HG02763 (cell line): ENCODE data around the gene CACNA1E.

ENCODE experiments used
- ATAC-seq: cut with Tn5 transposase; IDR thresholded peaks from one replicate; pipeline ENCODE4 v1.9.1; 2021; ENCODE audit warnings: mild to moderate bottlenecking, moderate library complexity; ENCODE audit not compliant: unreplicated experiment

CACNA1E gene

DNA sequence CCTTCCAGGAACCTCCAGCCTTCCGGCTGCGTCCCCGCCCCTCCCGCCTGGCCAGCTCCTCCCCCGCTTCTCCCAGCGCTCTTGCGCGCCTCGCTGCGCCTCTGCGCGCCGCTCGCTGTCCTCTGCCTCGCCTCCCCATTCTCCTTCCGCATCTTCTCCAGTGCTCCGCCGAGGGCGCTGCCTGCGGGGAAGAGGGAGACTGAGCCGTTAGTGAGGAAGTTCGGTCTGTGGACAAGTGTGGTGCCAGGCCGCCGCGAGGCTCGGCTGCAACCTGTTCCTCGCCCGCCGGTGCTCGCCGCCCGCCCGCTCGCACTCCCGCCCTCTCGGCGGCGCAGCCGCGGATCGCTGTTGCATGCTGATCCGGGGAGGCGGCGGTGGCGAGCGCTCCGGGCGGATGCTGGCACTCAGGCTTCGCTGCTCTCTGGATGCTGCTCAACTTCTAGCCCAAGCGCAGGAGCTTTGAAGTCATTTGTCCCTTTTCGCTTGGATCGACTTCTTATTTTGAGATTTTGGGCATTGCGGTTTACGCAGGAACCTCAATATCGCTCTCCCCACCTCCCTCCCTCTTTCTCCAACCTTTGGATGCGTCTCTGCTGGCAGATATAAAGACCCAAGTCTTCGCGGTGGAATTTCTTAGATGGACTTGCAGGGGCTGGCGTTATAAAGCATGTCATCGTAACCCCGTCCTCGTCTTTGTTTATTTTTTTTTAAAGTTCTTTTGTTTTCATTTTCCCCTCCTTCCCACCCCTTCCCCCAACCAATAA, 614 bp upstream of the CACNA1E start:
- ATAC-seq = peak; percentile 52

DNA sequence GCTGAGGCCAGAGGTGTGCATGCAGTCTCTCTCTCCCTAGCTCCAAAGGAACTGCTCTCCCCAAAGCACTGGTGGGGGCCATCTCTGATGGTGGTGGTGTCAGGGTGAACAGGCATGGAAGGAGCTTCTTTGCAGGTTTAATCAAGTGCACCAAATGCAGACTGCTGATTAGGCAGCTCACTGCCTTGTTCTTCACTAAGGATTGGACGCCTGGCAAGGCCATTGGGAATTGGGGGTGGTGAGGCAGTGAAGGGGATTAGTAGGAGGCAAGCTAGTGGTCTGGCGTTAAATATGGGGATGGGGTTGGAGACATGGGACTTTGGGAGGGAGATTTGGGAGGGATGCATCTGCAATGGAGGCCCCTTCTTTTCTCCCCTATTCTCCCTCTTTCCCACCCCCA, 1.5 kb downstream of the CACNA1E start:
- ATAC-seq = no peak

DNA sequence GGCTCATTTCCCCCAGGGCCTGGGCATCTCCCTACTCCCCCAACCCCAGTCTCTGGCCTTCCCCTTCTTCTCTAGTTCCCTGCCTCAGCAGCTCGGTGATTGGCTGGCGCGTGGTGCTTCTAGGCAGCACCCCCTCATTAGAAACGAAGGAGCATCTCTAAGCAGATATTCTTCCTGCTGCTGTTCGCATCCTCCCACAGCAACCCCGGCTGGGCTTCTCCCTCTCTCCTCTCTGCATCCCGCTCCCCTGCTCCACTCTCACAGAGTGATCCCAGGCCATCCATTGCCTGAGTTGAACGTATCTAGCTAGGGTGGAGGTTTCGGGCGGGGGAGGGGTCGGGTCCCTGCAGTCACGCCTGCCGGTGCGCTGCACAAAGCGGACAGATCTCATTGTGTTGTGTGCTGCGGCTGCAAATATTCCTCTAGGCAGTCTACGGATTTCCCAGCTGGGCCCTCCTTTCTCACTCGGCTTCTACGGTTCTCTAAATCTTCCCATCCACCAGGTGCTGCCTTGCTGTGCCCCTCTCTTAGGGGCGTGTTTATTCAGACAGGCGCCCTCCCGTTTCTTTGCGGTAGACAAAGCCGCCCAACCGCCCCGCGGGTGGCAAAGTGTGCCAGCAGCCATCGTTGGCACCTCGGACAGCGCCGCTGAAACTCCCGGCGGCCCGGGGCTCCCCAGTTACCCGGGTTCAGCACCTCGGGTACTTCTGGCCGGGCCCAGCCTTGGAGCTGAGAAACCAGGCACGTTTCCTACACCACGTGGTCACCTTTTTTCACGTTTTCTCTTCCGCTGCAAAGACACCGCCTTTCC, 2.2 kb downstream of the CACNA1E start:
- ATAC-seq = peak; percentile 47

DNA sequence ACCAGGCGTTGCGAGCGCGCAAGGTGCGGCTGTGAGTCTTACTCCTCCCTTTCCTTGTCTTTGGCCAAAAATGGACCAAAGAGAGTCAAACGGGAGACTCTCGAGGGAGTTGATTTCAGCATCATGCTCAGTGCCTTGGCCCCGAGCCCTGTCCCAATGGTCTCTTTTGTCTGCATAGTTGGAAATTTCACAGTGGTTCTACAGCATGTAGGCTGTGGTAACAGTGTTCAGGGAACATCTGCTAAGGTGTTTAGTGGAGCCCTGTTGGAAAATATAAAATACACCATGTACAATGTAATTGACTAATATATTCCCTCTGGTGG, 2.7 kb downstream of the CACNA1E start:
- no peak for ATAC-seq

DNA sequence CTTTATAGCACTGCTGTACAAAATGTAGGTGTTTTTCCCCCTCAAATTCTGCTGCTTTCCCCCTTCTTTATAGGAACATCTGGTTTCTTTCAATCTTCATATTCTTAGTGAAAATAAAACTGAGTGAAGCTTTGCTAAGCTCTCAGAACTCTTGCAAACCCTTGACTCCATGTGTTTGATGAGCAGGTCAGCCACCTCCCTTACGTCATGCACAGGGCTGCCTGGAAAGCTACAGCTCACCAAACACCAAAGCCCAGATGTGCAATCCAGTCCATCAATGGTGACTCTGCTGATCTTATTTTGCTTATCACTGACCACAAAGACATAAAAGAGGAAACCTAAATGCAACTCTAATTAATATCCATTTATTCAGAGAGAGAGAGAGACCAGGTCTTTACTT, 5.5 kb downstream of the CACNA1E start:
- no peak for ATAC-seq

DNA sequence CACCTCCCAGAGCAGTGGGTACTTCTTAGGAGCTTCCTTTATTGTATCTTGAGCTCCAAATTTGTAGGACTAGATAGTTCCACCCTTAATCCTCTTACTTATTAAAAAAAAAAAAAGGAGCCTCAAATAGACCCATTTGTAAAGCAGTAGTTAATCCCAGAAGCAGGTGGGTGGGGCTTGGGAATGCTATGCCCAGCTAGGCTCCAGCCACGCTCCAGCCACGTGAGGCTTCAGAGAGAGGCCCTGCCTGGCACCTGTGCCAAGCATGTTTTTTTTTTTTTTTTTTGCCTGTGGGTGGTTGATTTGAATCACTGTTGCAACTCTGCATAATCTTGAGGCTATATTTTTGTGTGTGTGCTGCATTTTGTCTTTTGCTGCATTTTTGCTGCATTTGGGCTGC, 7.0 kb downstream of the CACNA1E start:
- no peak for ATAC-seq

DNA sequence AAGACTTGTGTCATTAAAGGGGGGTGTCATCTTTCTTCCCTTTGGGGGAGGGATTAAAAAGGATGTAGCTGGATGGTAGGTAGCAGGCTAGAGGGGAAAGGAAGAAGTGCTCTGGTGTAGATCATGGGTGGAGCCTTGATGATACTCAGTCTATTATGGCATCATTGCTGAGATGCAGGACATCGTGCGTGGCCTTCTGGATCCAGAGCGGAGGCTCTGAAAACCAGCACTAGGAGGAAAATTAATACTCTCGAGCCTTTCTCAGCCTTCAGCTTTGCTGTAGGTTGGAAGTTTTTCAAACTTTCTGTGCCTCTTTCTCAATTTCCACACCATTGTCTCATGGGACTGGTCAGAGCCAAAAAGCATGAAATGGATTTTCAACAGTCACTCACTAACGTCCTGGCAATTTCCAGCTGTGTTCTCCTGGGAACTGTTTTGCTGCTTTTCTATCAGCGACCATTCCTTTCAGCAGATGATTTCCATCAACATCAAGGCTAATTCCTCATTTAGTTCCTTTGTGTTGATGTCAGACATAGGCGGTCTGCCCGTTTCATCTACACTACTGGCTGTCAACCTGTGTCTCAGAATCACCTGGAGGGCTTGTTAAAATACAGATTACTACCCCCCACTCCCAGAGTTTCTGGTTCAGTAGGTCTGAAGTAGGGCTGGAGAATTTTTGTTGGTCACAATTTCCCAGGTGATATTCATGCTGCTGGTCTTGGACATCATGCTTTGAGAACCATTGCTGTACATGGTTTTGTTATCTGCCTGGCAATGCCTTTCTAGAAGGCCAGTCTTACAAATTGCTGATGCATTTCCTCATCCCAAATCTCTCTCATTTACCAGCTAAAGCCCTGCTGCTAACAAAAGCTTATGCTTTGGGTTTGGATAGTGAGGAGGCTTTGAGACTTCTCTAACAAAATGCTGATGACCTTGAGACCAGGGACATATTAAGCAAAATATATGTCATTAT, 7.7 kb downstream of the CACNA1E start:
- no peak for ATAC-seq

DNA sequence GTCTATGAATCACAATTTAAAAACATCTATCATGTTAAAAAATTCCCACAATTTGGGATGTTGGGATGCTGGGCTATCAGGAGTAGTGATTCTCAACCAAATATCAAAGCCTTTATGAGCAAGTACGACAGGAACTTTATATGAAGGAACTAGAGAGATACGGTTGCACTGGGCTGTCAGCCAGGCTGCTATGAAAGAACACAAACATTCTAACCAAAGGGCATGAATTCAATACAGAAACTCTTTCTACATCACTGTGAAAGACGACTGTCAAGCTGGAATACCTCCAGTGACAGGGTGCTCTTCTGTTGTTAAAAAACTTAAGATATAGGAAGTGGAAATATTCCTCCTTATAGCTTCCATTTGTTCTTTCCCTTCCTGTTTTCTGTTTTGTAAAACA, 9.8 kb downstream of the CACNA1E start:
- no peak for ATAC-seq

DNA sequence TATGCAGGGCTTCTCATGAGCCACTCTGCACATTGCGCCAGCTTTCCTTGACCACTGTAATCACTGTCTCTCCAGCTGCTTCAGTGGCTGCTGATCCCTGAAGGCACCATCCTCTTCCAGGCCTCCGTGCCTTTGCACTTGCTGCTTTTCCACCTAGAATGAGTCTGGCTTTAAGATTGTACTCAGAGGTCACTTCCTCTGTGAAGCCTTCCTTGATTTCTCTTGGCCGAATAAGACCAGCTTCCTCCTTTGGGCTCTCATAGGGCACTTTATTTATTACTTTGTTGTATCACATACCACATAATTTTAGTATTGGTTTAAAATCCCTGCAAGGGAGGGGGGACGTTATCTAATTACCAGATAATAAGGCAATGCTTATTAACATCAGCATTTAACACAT, 10.6 kb downstream of the CACNA1E start:
- ATAC-seq = no peak

DNA sequence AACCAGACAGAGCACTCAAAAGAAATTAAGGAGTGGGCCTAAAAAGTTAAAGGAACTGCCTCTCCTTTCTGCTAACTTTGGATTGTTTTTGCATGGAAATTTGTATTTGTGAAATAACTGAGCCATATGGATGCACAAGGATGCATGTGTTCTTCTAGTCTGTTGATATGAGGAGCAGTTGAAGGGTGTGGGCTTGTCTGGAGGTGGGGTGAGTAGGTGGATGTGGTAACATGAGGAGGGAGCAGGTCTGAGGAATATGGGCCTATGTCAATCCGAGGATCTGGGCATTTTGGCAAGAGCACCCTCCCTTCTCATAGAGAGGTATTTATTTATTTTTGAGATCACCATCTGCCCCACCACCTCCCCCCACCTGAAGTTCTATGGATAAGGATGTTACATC, 13.4 kb downstream of the CACNA1E start:
- no peak for ATAC-seq

DNA sequence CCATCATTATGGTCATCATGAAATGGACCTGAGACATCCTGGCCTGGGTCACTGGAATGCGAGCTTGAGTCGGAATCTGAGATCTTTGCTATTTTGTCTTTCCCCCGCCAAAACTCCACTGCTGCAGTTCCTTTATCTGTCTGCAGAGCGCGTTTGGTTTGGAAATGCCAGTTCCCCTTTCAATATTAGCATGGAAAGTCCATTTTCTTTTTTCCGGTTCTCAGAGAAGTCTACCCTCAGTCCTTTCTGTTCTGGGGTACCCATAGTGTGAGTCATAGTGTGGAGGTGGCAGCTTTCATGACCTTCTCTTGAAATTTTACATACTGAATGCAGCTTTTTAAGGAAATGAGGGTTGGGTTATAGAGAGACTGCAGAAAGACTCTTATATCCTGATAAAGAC, 14.6 kb downstream of the CACNA1E start:
- no peak for ATAC-seq

DNA sequence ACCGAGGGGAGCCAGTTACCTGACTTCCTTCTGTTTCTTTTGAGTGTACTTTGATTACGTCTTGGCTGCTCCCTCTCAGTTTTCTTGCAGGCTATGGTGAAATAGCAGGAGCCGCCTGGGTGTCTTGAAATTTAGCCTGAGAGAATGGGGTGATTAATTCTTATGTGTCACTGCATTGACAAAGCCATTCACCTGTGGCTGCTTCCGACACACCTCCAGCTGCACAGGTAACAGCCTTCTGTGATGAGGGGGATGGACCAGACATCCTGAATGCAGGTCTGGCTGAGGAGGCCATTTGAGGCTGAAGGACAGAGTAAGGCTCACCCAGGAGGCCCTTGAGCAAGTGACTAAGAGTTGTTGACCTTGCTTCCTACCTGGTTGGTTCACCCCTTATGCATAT, 16.5 kb downstream of the CACNA1E start:
- ATAC-seq = no peak

DNA sequence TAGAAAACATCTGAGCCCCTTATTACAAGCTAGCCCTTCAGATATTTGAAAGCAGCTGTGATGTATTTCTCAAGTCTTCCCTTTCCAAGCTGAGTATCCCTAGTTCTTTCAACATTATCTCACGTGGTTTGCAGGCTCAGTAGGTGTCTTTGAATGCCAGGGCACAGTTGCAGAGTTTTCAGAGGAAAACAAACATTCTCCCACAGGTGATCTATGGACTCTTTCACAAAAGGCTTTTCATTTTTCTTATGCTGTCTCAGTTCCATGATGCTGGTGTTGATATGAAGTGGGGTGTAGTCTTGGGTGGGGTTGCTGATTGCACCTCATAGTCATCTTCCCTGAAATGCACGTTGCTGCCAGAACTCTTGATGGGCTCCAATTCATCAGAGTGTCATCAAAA, 17.3 kb downstream of the CACNA1E start:
- no peak for ATAC-seq

DNA sequence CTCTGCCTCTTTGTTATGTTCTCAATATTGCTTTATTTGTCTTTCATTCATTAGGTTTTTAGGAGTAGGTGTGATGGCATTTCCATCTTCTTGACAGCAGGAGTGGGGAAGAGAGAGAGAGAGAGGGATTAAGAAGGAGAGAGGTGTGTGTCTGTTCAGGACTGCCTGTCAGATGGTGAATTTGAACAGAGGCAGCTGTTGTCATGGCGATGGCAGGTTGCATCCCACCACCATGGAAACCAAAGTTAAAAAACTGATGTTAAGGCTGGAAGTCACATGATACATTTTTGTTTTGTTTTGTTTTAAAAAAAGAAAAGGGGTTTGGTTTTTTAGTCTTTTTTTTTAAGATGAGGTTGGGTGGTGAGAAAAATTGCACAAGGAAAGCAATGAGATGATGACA, 18.3 kb downstream of the CACNA1E start:
- no peak for ATAC-seq

DNA sequence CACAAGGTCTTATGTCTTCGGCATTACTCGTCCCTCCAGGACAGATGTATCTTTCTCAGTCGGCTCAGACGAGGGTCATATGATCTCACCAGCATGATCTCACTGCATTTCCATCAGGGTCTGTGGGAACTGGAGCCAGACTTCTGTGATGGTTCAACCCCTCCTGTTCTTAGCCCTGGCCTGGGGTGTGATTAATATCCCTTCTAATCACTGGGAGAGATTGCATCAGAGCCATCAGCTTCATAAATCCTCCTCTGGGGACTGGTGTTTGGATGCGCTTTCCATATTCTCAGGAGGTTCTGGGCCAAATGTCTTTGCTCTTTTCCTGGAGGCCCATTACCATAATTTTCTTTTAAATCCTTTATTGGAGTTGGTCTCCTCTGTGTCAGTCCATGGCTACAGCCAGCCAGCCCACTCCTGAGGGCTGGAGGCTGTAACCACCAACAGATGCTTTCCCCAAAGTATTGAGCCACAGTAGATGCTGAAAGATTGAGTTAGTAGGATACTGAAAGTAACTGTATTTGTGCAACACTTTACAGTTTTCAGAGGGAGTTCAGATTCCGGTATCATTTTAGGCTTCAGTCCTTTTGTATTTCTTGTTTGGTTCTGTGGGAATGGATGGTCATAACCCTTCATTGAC, 20.0 kb downstream of the CACNA1E start:
- ATAC-seq = no peak

DNA sequence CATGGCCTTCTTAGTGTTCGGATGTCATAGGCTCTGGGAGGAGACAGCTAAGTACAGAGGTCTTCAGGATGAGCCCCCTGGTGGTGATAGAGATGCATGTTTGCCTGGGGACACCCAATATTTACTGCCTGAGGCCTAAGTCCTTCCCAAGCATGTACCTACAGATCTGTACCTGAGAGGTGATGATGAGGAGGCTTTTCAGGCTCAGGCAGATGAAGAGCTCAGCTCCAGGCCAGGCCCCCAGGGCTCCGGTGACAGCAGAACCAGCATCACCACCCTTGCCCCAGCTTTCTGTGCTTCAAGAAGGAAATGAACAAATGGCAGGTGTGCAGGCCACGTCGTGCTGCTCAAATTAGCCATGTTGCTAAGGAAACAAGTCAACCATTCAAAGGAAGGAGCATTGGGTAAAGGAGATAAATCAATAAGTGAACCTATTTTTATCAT, 21.1 kb downstream of the CACNA1E start:
- peak; percentile 38 for ATAC-seq

DNA sequence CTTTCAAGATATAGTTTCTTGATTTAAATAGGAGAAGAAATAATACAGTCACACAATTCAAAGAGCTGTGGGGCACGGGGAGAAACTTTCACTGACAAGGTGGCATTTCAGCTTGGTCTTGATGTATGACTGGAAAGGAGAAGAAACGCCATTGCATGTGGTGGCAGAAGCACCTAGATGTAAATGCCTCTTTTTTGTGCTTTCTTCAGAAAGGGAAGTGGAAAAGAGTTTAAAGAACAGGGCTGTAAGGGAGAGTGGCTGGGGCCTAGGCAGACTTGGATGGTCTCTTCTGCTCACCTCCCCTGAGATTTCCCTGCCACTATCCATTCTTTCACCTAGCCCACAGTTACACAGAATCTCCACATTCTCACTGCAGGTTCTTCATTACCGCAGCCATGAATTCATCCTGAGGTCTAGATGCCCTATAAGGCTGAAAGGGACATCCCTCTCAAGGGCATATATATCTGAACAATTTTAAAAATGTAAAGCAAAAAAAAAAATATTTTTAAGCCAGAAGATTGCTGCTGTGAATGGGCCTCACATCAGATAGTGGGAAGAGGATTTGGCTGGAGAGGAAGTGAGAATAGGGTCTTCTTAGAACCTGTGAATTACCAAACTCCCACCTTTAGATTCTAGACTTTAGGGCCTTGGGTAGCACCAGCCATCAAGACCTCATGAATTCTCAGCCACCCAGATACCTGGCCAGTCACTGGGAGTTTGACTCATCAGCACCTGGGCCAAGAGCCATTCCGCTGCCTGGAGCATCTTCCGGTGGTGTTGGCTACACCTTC, 23.4 kb downstream of the CACNA1E start:
- no peak for ATAC-seq

DNA sequence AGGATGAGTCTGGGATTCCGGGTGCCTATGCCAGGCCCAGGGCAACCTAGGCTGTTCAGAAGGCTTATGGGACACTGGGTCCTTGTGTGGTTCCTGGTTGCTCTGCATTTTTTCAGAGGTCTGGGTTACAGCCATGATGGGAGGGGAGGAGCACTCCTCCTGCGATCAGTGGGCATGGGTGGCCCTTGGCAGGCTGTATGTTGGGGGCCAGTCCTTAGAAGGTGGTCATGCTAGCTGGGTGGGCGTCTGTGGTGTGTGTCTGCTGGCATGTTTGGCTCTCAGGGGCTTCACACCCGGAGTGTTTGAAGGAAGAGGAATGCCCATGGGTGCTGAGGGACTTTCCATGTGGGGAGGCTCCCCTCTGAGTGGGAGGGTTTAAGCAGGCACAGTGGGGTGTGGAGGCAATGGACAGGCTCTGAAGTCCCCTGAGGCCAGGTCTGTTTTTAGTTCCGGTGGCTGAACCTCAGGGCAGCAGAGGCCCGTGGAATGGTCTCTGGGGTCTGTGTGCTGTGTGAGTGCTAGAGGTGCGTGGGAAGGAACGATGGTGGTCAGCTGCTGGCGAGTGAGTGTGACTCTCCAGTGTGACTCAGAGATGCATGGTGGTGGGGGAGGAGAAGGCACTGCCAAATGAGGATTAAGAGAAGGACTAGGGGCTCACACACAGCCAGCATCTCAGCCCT, 25.3 kb downstream of the CACNA1E start:
- peak; percentile 31 for ATAC-seq

DNA sequence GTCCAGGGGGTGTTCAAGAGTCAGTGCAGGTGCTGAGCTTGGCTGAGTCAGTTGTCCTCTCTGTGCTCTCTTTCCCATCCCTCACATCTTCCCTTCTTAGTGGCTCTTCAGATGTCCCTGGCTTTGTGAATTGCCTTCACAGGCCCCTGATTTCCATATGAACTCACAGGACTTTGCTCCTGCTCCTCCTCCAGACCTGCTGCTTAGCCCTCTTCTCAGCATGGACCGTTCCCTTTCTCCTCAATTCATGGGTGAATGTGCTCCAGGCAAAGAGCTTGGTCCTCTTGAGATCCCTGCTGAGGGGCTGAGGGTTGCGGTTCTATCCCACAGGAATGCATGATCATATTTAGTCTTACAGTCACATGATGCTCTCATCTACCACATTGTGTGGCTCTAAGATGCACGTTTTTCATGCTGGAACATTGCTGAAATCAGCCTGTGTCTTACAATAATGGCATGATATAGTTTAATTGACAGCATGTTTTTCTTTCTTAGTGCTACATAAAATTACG, 30.5 kb downstream of the CACNA1E start:
- peak; percentile 5 for ATAC-seq
